ENCODE results near the gene GHR.

Gene GHR

DNA sequence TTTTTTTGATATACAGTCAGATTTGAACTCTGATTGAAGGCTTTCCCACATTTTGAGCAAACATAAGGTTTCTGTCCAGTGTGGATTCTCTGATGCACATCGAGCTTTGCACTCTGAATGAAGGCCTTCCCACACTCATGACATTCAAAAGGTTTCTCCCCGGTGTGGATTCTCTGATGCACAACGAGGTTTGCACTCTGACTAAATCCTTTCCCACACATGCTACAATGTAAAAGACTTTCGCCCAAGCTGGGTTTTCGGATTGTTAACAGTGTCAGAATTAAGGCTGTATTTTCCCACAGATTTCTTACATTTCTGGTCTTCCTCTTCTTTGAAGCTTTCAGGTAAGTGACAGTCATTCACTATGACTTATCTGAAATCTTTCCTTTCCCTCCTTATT, 44.3 kb downstream of the GHR start:
- DNase-seq, result no peak

DNA sequence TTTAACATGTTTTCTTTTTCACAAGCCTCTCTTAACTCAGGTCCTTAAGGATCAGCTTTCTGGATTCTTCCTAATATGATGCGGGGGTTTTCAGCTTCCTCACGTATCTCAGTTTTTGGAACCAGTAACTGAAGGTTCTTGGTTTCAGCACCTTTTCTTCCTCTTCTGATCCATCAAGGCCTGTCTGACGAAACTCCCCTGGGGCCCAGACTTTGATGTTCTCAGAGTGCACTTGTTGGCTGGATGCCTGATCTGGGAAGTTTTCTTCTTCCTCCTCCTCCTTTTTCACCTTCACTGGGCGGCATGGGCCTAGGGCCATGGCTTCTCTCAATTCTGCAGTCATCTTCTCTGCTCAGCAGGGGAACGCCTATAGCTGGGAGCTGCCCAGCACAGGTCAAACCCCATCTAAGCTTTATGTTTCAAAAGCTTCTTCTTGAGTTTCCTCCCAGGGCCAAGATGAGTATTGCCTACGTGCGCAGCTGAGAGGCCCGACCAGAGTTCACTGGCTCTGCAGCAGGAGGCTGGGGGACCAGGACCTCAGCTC, 44.8 kb downstream of the GHR start:
- DNase-seq, result no peak

DNA sequence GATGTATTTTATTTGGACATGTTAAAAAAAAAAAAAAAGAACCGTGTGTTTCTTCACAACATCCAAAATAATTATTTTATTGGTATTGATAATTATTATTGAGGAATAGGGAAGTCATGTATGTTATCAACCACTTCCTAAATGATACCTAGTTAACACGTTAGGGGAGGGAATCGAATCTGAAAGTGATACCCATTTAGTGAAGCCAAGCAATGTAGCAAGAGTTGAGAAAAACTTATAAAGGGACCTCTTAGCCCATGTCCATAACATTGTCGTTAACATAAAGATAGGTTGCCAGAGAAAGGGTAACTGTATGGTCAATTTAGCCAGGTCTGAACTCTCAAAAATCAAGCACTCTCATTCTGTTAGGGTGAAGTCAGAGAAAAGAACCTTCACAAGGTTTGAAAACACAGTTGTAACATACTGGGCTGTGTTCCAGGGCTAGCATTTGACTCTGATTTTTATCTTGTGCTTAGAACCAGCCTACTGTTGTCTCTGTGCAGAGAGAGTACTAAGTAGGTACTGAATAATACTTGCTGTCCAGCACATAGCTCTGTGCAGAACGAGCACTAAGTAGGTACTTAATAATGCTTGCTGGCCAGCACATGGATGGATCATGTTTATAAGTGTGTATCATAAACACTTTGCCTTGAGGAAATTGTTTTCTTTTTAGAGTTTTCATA, 60.4 kb downstream of the GHR start:
- DNase-seq, result no peak

DNA sequence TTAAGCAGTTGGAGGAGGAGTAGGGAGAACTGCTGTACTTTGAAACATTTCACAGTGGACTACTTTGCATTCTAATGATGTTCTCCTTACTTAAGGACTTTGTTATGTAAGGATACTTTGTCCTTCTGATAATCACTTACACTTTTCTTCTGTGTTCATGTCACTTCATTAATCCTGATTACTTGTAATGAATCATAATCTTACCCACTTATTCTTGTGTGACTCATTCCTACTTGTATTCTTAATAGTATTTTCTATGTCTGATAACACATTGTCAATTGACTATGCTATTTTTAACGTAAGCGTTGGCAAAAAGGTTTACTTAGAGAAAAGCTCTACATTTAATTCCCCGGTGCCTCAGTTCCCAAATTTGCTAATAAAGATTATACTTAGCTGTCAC, 63.8 kb downstream of the GHR start:
- DNase-seq, result no peak

DNA sequence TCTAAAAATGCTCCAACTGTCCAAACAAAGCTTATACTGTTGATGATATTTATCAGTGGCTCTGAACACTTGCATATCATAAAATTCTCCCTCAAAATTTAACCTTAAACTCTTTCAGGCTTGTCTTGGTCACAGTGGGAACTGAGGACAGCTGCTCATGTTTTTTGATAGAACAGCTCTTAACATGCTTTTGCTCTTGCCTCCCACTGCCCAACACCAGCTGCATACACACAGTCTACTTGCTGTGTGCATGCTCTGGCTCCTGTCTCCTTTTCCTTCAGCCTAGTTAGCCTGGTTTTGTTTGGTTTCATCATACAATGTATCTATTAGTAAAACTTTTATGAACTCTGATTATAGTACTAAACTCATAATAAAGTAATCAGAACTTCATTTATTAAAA, 64.6 kb downstream of the GHR start:
- DNase-seq, result no peak

DNA sequence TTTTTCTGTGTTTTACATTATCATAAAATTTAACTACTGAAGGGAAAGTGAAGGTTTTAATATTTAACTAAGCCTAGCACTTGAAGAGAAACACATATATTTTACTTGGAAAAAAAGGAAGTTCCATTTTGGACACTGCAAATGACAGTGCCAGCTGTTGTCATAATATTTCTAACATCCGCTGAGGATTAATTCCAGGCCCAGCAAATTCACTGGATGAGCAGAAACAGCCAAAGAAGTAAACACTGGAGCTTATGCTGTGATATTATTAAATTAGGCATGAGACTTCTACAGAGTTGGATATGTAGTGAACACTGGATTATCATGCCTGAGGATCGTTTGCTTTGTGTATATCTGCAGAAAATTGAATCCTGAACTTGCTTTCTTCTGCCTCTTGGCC, 67.6 kb downstream of the GHR start:
- no peak for DNase-seq

DNA sequence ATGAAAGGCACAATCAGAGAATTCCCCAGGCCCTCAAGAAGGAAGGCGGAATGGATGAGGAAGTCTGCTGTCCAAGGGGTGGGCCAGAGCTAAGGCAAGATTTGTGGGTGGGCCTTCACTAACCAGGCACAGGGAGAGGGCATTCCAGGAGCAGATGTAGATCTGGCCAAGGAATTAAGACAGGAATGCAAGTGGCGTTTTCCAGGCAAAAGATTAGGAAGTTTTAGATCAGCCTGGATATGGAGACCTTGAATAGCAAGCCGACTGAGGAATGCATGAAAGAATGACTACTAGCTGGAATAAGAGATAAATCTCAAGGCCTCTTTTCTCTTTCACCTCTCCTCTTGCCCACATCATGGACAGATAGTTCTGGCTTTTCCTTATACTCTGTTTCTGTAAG, 68.5 kb downstream of the GHR start:
- no peak for DNase-seq

DNA sequence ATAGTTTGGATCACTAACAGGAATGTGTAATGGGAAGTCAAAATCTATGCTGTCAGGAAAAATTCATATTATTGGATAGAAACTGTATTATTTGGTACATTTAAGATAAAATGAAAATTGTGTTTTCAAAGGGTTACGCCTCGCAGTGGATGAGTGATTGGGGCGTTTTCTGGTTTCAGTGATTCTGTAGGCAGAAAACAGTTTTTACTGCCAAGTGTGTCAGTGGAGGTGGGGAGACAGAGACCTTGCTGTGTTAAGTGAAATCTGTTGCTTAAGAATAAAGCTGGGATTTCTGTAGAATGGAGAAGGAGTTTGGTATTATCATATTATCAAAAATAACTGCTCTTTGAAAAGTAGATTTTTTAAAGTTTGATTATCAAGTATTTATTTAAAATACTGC, 69.7 kb downstream of the GHR start:
- DNase-seq, result no peak

DNA sequence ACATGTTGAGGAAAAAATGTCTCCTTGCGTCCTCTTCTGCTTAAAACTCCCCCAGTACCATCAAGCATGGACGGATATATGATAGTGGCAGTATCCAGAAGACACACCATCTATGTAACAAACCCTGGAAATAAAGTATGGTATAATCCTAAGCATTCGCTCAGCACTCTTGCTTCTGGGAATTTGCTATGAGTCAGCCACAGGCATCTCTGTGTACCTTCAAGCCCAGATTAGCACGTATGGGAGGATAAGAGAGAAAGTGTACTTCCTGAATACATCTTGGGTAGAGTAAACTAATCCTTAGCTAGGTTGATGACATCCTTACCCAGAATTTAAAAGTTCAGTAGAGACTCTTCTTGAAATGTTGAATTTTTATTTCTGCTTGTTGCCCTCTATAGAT, 71.2 kb downstream of the GHR start:
- DNase-seq, result no peak

DNA sequence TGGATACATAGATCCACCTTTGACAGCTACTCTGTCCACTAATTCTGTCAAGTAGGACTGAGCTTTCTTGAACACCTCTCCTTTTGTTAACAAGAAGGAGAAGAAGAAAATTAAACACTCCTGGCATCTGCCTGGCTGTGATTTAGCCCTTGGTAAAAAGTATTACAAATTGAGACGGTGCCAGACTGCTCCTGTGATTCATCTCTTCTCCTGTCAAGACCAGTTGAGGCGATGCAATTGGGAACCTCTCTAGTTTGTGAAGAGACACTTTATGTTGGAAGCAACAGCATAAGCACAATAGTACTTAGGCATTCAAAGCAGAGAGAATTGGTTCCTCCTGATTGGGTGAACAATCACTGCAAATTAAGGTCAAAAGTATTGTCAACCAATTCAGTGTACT, 72.7 kb downstream of the GHR start:
- no peak for DNase-seq

DNA sequence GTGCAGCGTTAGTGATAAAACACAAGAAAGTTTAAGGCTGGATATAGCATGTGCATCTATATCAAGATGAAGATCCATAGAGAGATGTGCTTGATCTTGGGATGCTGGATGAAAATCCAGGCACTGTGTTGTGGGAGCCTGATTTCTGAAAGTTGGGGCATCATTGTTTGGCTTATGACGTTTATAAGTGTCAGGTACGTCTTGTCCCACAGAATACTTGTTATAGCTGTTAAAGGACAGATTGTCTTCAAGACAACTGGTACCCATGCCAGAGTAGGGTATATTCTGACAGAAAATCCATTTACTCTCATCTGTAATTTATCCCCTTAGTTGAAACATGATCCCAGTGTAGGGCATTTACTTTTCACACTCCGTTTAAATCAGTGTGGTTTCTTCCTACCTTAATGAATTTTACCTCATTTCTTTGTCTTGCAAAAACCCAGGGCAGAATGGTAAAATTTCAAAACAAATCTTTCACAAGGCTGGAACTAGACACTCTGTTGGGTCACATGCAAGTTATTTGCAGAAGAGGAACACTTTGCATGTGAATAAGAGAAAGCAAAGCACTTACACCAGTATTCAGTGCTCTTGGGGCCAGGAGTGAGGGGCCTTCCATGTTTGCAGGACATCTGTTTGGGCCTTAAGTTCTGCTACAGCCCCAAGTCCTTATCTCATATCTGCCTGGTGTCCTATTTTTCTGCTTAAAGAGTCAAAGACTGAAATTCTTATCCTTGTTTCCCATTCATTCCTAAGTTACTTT, 73.3 kb downstream of the GHR start:
- no peak for DNase-seq

DNA sequence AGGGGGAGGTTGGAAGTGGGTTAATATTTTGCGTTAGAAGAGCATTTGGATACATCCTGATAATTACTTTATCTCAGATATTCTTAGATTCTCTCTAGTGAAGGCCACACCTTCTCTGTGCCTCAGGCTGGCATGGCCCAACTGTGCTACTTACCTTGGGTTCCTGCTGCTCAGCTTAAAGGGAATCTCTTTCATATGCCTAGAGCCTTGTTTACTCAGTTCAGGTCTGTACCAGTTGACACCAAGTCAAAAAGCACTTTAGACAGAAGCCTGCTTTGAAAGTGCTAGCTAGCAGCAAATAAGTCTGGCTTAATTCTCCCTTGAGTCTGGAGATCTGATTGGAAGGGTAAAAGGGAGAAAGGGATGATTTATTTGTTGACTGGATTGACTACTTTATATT, 74.8 kb downstream of the GHR start:
- DNase-seq, result no peak

DNA sequence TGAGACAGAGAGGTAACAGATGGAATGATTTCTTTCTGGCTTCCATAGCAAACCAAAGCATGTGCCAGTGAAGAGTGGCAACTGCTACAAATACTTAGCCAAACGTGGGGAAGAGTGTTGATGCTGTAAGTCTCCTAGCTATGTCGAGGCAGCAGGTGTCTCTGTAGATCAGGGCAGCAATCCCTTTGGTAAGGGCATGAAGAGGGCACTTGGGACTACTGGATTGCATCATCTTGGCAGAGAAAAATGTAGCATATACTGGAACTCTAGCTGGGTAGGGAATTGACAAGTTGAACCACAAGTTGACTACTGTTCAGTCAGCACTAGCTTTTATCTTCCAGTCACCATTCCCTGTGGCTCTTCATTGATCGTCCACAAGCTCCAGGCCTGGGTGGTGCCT, 75.8 kb downstream of the GHR start:
- no peak for DNase-seq

DNA sequence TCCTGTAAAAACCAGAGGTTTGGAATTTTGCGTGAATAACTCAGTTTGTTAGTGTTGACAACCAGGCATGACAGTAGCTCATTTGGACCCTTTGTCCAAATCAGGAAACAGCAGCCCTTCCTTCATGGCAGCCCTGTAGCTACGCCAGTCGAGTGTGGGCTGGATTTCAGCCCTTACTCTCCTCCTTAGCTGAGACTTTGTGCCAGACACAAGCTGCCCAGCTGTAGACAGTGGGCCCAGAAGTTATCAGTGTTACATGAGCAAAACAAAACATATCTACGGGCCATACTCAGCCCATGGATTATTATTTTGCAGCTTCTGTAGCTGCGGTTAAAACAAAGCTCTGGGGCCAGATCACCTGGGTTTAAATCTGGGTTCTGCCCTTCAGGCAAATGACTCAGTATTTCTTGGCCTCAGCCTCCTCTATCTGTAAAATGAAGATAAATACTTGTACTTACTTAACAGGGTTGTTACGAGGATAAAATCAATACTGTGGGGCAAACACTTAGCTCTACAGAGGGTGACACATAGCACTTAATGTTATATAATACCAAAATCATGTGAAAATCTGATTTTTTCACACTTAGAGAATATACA, 76.9 kb downstream of the GHR start:
- no peak for DNase-seq

DNA sequence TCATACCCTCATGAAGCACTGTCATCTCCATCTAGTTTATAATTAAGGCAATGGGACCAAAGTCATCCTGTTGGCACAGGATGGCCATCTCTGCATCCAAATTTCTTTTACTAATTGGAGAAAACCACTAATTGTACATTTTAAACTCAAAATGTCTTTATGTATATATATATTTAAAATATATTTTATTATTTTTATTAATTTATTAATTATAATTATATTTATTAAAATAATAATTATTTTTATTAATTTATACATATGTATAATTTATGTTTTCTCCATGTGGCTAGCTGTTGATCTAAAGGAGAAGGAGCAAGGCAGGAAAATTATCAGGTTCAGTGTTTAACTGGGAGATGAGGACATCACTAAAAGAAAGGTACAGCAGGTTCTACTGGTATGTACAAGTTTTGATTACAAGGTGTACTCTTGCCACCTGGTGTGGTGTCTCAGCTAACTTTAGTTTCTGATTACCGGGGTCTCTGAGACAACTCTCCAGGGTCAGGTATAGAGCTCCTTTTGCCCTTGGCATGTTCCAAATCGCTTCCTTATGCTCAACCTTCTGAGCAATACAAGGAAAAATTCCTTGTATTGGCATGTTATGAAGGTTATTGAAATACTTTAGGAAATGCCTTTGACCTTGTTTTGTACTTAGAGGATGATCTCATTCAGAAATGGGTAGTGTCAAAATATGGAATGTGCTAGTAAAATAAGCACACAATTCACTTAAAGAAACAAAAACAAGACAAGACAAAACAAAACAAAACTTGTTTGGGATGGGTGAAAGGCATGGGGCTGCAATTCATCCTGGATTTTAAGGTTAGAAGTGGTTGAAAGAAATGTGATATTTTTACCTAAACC, 79.6 kb downstream of the GHR start:
- no peak for DNase-seq

DNA sequence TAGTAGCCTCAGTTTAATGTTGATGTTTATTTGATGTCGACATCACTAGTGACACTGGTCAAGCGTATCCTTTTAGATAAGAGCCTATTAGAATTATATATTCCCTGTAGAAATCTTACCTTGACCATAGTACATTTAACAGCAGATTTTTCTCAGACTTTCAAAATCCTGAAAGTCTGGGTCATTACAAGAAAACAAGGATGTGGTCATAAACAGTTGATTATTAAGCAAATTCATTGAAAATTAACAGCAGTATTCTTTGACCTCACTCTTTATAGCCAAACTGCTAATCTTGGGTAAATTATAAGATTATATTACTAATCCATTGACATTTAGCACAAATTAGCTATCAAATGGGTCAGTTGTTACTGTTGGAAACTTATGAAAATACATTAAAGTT, 83.4 kb downstream of the GHR start:
- no peak for DNase-seq

DNA sequence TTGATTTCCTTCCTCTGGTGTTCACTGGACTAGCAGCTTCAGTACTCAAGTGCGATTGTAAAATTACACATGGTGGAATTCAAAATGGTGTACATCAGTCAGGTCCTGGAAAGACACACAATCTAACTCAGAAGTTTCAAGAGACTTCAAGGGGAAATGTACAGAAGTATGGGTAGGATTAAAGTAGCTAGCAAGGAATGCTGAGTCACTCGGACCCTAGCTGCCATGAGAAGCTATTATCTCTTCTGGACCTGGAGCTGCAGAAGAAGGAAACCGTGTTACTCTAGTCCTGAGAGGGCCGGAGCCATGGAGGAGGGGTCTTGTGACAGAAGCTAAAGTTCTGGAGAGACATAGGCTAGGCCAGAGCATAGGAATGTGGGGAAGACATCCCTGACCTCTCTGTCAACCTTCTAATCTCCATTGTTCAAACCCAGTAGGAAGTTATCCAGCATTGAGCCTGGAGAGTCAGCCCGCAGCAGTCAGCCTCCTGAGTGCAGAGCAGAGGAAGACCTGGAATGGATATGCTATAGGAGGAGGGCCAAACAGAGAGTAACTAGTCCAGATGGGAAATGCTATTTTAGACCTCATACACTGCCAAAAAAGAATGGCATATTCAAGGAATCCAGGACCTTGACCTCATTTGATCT, 84.3 kb downstream of the GHR start:
- DNase-seq, result no peak

DNA sequence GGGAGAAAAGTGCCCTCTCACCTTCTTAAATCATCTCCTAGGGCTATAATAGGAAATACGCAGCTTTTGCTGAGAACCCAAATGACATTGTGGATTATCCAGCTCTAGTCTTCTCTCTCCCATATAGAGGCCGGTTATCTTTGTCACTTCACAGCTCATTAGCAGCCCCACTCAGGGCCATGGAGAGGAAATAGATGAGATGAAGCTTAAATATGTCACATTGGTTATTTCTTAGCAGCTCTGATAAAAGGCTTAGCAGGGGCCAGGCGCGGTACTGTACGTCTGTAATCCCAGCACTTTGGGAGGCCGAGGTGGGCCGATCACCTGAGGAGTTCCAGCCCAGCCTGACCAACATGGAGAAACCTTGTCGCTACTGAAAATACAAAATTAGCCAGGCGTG, 90.0 kb downstream of the GHR start:
- no peak for DNase-seq

DNA sequence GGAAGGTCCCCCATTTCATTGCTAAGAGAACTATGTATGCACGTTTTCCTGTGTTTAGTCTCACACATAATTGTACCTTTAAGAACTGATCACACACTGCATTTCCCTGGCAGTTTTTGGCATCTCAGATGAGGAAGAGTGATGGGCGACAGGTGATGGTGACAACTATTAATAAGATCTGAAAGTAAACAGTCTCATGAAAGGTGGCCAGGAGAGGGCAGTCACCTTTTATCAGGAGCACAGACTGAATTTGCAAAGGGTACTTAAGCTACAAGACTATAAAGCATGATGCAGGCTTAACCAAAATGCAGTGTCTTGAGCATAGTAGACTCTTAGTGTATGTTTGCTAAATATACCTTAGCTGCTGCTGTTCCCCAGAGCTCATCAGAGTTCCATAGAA, 91.5 kb downstream of the GHR start:
- DNase-seq, result no peak

DNA sequence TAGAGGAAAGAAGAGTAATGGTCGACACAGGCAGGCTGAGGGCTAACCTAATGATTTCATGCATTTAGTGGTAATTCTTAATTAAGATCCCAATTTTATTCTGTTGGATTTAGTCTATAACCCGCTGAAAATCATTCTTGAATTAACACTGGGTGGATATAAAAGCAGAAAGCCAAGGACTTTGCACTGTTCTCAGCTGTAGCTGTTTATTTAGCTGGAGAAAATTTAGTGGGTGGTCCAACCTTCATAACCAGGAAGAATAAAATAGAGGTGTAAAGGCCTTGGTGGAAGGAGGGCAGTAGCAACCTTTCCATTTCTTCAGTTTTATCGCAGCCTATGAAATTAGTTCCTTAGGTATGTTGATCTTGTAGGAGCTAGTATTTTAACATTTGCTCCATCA, 92.3 kb downstream of the GHR start:
- DNase-seq, result no peak

DNA sequence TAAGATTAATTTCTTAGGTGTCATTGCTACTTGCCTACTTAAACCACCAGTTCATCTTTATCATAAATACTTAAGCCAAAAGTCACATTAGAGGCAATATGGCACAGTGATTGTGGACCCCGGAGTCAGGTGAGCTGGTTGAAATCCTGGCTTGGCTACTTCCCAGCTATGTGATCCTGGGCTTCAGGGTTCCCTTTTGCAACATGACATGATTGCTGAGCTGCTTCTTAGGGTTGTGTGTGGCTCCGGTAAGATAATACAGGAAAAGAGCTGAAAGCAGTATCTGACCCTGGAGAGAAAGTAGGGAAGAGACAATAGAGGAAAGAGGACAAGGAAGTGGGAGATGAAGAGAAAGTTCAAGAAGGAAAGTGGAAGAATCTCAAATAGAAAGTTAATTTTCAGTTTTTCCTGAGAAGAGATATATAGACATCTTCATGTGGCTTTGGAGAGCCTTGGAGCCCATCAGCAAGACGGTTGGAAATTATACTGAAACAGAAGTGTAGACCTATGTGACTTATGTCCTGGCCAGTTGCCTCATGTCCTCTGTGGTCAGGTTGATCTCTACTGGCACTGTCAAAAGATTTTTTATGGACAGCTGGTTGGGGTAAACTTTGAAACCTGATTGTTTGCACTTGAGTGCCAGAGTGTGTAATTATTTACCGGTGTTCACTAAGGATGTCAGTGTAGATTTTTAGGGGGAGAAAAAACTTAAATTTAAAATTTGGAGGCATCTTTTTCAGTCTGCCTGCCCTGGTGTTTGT, 93.2 kb downstream of the GHR start:
- no peak for DNase-seq

DNA sequence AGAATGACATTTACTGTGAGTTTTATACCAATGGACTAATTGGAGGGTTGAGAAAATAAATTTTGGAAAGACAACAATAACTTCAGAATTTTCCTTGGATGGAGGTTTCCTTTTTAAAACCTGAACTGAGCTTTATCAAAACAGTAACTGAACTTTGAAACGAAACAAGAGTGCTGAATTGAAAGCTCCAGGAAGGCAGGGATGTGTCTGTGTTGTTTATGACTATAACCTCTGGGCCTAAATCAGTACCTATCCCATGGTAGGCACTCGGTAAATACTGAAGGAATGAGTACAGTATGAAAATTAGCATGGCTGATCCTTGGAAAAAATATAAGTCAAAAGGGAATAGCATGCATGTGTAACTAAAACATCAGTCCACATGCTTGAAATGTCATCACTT, 93.9 kb downstream of the GHR start:
- no peak for DNase-seq

All from stimulated activated CD4-positive, alpha-beta T cell treated with anti-CD3 and anti-CD28 coated beads, Interleukin-4, amount 100 ng/mL, for 1 hour (primary cell).